ENCODE measurements around the gene SLC22A7. TPM values are rescaled to one million over a fixed set of nuclear protein-coding genes. Genes with fewer than 3 reads are reported as not detected.

The SLC22A7 gene
- total RNA-seq, 1 donor from 2014 or later, result not detected

- H3K27ac ChIP-seq, result no peak overlapping the region
- no peak overlapping the region for H3K4me3 ChIP-seq
- TF ChIP-seq CTCF (IDR thresholded peaks at IDR 0.05) (no peak), POLR2A (IDR thresholded peaks at IDR 0.05) (no peak), POLR2AphosphoS5 (IDR thresholded peaks at IDR 0.05; ENCODE audit: insufficient read depth in 1 of 2, low read depth in 1 of 2) (no peak)
- no peaks in the 10 kb centered on the region for H3K27me3 ChIP-seq
- H3K4me1 ChIP-seq, result no peaks in the 10 kb centered on the region
- H3K36me3 ChIP-seq, result no peaks in the 10 kb centered on the region
- DNase-seq (ENCODE audit: extremely low spot score in 2 of 2), result no peak
- H3K9me3 ChIP-seq, result no peaks in the 10 kb centered on the region
- intact Hi-C loops (cut with DNase I), result no loop called here
Observed at GRCh38 chr6:43258180-43258579, 39.9 kb upstream of the SLC22A7 start.

GRCh38 chr6:43258807-43259686, 39.0 kb upstream of the SLC22A7 start:
- Histone ChIP-seq H3K9me3 (no peaks in the 10 kb centered on the region), H3K36me3 (no peaks in the 10 kb centered on the region), H3K4me3 (no peak overlapping the region), H3K4me1 (no peaks in the 10 kb centered on the region), H3K27me3 (no peaks in the 10 kb centered on the region), H3K27ac (no peak overlapping the region)
- DNase-seq (ENCODE audit: extremely low spot score in 2 of 2), result no peak
- intact Hi-C loops (cut with DNase I), result no loop called here
- no peak for TF ChIP-seq CTCF (IDR thresholded peaks at IDR 0.05)
- TF ChIP-seq POLR2AphosphoS5 (IDR thresholded peaks at IDR 0.05; ENCODE audit: insufficient read depth in 1 of 2, low read depth in 1 of 2), result no peak
- no peak for TF ChIP-seq POLR2A (IDR thresholded peaks at IDR 0.05)

- Histone ChIP-seq H3K4me1 (no peaks in the 10 kb centered on the region), H3K9me3 (no peaks in the 10 kb centered on the region), H3K27me3 (no peaks in the 10 kb centered on the region), H3K36me3 (no peaks in the 10 kb centered on the region), H3K27ac (no peak overlapping the region), H3K4me3 (no peak overlapping the region)
- TF ChIP-seq CTCF (IDR thresholded peaks at IDR 0.05) (no peak), POLR2AphosphoS5 (IDR thresholded peaks at IDR 0.05; ENCODE audit: insufficient read depth in 1 of 2, low read depth in 1 of 2) (no peak), POLR2A (IDR thresholded peaks at IDR 0.05) (no peak)
- intact Hi-C loops (cut with DNase I), result no loop called here
- no peak for DNase-seq (ENCODE audit: extremely low spot score in 2 of 2)
Observed at GRCh38 chr6:43260791-43261190, 37.3 kb upstream of the SLC22A7 start.

- TF ChIP-seq CTCF (IDR thresholded peaks at IDR 0.05) (no peak), POLR2A (IDR thresholded peaks at IDR 0.05) (no peak), POLR2AphosphoS5 (IDR thresholded peaks at IDR 0.05; ENCODE audit: insufficient read depth in 1 of 2, low read depth in 1 of 2) (no peak)
Observed at GRCh38 chr6:43261198-43261597, 36.9 kb upstream of the SLC22A7 start.

More at GRCh38 chr6:43261198-43261597, 36.9 kb upstream of the SLC22A7 start:
- no peaks in the 10 kb centered on the region for H3K9me3 ChIP-seq
- no peak for DNase-seq (ENCODE audit: extremely low spot score in 2 of 2)
- H3K36me3 ChIP-seq, result no peaks in the 10 kb centered on the region
- no peak overlapping the region for H3K4me3 ChIP-seq
- no peak overlapping the region for H3K27ac ChIP-seq
- no peaks in the 10 kb centered on the region for H3K27me3 ChIP-seq
- H3K4me1 ChIP-seq, result no peaks in the 10 kb centered on the region
- intact Hi-C loops (cut with DNase I), result no loop called here
